M059J (cell line): ENCODE measurements around the gene MYL3. TPM values are rescaled to one million over a fixed set of nuclear protein-coding genes. Genes with fewer than 3 reads are reported as not detected.

ENCODE experiments used
- DNase-seq: peaks from one replicate; pipeline ENCODE4 v3.0.0-alpha.2; 2012; ENCODE audit warnings: low read depth
- total RNA-seq: library from RNA; depleted of rRNA; stranded (reverse); fragments of >200 nt; shearing (Covaris generic); gene quantifications from 2 replicates; pipeline ENCODE4 v1.2.3, GENCODE V29; 2014

Gene MYL3
- total RNA-seq, 1 experiment from 2014 or later = 2.6 TPM

- DNase-seq = peak; percentile 28
These were observed 20.0 kb upstream of the MYL3 start for GRCh38 chr3:46883054-46883829.

GRCh38 chr3:46882377-46883053, 19.3 kb upstream of the MYL3 start:
- DNase-seq = peak; percentile 28

DNA sequence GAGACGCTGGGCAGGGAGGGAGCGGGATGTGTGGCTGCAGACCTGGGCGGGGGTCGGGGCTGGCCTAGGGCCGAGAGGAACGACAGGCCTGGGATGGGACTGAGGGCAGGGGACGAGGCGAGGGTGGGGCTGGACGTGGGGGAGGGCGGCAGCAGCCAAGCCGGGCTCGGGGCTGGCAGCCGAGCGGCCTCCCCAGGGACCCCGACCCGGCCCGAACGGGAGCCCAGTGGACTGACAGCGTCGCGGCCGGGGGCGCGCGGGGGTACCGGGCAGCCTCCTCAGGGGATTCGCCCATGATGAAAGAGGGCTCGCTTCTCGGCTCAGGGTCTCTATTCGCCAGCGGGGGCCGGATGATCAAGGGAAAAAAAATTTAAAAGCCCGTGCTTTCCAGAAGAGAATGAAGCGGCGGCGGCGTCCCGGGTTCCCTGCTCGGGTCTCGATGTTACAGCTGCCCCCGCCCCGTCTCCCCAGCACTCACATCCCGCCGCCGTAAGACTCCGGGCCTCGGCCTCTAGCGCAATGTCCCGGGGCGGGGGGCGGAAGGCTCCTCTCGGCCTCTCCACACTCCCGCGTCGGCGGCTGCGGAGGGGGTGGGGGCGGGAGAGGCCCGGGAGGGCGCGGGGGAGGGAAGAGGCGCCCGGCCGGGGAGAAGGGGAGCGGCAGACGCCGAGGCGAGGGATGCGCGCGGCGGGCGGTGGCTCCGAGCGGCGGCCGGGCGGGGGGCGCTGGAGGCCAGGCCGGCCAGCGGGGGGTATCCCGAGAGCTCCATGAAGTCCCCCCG, 18.5 kb upstream of the MYL3 start:
- DNase-seq = peak; percentile 14

DNA sequence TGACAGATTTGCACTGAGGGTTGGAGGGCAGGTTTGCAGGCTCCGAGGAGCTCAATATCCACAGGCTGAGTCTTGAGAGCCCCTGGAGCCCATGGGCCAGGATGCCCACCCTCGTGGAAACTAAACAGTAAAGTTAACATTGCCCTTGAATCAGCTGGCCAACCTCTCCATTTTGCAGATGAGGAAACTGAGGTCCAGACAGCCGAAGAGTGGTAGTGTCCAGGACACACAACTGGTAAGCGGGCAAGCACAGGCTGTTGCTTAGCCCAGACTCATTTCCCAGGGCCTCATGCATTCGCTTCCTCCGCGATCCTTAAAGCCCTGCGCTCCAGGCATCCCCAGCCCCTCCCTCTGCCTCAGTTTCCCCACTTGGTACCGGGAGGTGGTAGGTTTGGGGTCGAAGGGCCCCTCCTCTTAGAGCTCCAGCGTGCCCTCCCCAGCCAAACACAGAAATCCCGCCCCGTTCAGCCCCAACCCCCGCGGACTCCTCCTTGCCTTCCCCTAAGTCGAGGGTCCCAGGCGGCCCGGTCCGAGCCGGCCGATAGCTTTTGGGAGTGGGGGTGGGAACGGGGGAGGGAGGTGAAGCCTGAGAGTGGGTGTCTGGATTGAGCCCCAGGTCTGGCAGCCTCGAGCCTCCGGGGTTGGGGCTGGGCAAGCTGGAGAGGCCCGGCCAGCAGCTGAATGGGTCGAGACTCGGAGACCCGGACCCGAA, 17.8 kb upstream of the MYL3 start:
- no peak for DNase-seq

DNA sequence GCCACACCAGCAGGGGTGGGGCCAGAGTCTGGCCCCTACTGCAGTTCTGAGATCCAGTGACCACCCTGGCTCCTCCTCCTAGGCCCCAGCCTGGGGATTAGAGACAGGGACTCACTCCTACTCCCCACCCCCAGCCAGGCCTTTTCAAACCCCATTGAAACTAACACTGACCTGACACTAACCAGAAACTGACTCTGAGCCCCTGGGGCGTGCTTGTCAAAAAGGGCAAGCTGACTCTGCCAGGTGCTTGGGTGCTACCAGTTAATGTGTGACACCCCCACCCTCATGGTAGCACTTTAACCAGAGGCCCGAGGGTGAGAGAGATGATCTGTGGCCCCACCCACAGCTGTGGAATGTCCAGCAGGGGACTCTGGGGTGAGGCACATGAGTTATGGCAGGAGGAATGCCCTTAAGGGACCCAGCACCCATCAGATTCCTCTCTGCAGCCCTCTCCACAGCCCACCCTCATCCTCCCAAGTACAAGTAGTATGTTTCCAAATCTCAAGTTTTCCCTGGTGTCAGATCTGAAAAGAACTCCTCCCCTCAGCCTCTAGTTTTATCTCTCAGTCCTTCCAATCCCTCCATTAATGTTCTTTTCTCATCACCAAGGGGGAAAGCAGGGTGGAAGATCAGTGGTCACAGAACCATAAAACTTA, 15.7 kb upstream of the MYL3 start:
- peak; percentile 53 for DNase-seq

- no peak for DNase-seq
These were observed 14.3 kb upstream of the MYL3 start, which contains the start of gene PTH1R for GRCh38 chr3:46877406-46878125. TSS of gene PTH1R (plus strand) at chr3:46877721. CDS start at chr3:46883560, 5,839 bp downstream.

DNA sequence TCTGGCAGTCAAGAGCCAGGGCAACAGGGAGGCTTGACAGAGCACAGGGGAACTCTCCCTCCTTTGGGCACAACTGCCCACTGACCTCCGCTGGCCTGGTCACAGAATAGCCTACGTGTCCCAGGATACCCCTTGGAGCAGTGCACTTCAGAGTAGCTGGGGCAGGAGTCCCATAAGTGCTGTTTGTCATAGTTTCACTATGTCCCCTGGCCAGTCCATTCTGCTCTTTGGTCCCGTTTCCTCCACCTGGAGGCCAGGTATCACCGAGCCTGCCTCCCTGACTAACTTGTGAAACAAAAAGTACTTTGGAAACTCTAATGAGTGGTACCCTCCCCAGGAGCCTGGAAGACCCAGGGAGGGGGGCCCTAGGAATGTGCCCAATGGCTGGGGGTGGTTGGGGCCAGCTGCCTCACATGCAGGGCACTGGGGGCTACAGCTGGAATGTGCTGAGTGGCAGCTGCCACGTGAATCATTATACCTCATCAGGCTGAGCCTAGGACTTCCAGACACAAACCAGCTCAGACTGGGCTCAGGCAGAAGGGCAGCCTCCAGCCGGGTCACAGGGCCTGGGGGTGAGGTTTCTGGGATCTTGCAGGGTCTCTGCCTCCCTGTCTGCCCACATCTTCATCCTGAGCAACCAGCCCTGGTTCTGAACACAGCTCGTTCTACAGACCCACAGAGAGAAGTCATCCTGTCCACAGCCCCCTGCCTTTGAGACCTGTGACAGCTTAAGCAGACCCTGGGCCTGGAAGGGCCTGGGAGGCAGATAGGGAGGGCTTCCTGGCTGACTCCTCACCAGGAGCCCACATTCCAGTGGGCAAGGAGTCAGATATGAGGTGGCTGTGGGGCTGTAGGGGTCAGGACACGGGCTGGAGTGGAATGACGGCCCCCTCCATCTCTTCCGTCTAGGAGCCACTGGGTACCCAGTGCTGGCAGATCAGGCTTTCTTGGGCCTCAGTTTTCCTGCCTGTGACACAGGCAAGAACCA, 13.4 kb upstream of the MYL3 start:
- DNase-seq = peak; percentile 33

- DNase-seq = no peak
These were observed 12.3 kb upstream of the MYL3 start for GRCh38 chr3:46875560-46875959.

- DNase-seq = no peak
These were observed 11.2 kb upstream of the MYL3 start for GRCh38 chr3:46874430-46874829.

DNA sequence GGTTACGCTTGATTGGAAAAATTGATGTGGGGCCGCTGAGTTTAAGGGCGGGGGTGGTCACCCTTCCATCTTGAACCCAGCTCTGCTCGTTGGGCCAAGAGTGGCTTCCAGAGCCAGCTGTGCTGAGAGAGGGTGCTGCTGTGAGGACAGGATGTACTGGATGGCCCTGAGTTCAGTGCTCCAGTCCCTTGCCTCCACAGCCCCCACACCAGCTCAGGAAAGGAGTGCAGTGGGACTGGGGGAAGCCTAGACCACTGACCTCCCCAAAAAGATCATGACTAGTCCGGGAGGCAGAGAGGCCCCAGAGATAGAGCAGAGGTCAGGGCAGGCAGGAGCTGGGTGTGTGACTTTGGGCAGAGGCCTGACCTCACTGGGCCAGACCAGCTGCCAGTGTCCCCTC, 10.3 kb upstream of the MYL3 start:
- no peak for DNase-seq

DNA sequence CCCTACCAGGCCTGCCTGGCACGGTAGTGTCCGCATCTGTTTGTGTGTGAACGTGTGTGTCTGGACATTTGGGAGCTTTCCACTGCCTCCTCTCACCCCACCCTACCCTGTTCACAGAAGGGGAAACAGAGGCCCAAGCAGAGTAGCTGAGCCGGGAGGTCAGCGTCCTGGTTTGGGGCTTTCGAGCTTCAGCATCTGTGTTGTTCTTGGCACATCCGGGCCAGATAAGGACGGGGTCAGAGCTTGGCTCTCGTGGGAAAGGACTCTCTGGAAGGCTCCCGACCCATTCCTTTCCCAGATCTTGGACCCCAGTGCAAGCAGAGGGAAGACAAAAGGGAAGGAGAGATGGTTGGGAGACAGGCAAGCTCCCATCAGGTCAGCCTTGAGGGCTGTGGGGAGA, 8.0 kb upstream of the MYL3 start:
- DNase-seq = no peak

DNA sequence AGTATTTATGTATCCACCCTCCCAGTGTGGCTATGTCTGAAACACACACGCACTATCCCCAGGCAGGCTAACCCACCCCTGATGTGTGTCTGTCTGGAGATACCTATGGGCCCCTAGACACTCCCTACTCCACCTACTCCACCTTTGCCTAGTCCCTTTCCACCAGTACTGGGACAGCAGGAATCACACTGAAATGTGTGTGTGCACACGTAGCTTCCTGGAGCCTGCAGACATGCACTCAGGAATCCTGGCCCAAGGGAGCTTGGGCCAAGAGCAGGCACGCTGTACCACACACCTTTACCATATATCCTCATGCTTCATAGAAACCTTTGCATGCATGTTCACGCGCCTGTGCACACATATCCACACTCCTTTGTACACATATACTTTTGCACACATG, 7.4 kb upstream of the MYL3 start:
- no peak for DNase-seq

- DNase-seq = no peak
These were observed 6.2 kb upstream of the MYL3 start for GRCh38 chr3:46869440-46869839.

GRCh38 chr3:46868948-46869347, 5.7 kb upstream of the MYL3 start:
- DNase-seq = no peak

- DNase-seq = no peak
These were observed 5.0 kb upstream of the MYL3 start for GRCh38 chr3:46868287-46868686.

DNA sequence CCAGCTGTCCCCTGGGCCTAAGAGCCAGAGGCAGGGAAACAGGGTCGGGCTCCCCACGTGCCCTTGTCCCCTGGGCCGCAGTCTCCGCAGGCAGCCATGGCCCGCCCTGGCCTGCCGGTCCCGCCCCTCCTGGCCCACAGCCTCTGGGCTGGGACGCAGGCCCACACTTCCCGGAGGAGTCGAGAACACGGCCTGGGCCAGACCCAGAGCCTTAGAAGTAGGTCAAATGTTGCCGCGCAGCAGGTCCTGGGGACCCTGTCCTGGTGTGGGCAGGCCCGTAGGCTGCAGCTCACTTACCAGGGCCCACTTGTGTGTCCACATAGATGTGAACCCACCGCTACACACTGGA, 4.3 kb upstream of the MYL3 start:
- DNase-seq = no peak

- DNase-seq = peak; percentile 31
These were observed 3.7 kb upstream of the MYL3 start for GRCh38 chr3:46866720-46867549.

DNA sequence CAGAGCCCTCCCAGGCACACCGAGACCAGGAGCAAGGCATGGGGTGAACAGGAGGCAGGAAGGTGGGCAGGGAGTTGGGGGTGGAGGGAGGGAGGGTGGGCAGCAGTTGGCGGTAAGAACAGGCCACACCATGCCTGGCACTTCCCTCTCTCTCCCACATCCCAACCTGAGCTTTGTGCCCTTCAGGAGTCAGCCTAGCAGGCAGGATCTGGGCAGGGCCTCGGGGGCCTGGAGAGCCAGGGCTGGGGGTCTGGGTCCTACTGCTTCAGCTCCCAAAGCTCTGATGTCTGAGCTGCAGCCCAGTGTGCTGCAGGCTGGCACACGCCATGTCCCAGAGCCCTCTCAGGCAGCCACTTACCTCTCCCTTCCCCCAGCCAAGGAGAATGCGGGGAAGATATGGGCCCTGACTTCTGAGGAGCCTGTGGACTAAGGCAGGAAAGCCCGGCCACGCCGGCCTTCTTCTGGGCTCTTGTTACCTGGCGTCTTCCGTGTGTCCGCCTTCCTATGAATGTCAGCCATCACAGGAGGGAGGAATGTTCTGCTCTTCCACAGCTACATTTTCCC, 2.9 kb upstream of the MYL3 start:
- DNase-seq = no peak
